HepG2 (cell line): ENCODE results near the gene SNAP23. TPM values are rescaled to one million over a fixed set of nuclear protein-coding genes. Genes with fewer than 3 reads are reported as not detected.

Experiments
- ASH2L ChIP-seq: fragments of 300-600, 200-600 bp; sonication (generic); IDR thresholded peaks from 2 replicates; pipeline ENCODE4 v1.7.0; 2017; ENCODE audit warnings: low read depth, mild to moderate bottlenecking, moderate library complexity, mixed read lengths, low read length; ENCODE audit not compliant: insufficient read length
- BCL6 ChIP-seq: IDR thresholded peaks from 2 replicates; pipeline ENCODE4 v1.6.1; 2016; ENCODE audit warnings: missing genetic modification reagents, missing compliant biosample characterization
- CHD4 ChIP-seq: fragments of 200-600 bp; sonication (generic); IDR thresholded peaks from 2 replicates; pipeline ENCODE4 v1.7.0; 2017; ENCODE audit warnings: mild to moderate bottlenecking, low read length, borderline replicate concordance
- E2F2 ChIP-seq: sonication (generic); formaldehyde crosslinking; IDR thresholded peaks from 2 replicates; pipeline ENCODE4 v1.4.0; 2020; ENCODE audit warnings: missing genetic modification reagents, borderline replicate concordance
- EED ChIP-seq: sonication (generic); formaldehyde crosslinking; IDR thresholded peaks from 2 replicates; pipeline ENCODE4 v1.5.0; 2020; ENCODE audit warnings: mild to moderate bottlenecking, missing genetic modification reagents
- HMGA1 ChIP-seq: sonication (generic); formaldehyde crosslinking; conservative IDR thresholded peaks from 2 replicates; pipeline ENCODE4 v1.4.0; 2020; ENCODE audit warnings: missing genetic modification reagents
- HNRNPH1 ChIP-seq: fragments of 200-400 bp; formaldehyde crosslinking; optimal IDR thresholded peaks from 2 replicates; pipeline ENCODE3; 2017; ENCODE audit warnings: mild to moderate bottlenecking, low read depth, low read length
- JUND ChIP-seq: sonication (generic); formaldehyde crosslinking; IDR thresholded peaks from 2 replicates; pipeline ENCODE4 v1.8.0; 2022; ENCODE audit warnings: mild to moderate bottlenecking, missing genetic modification reagents
- KLF15 ChIP-seq: sonication (generic); formaldehyde crosslinking; IDR thresholded peaks from 2 replicates; pipeline ENCODE4 v1.8.1; 2023; ENCODE audit warnings: borderline replicate concordance, mild to moderate bottlenecking, inconsistent platforms, missing genetic modification reagents, mixed read lengths
- MBD4 ChIP-seq: IDR thresholded peaks from 2 replicates; pipeline ENCODE4 v1.6.1; 2012; ENCODE audit warnings: low read length, inconsistent platforms, borderline replicate concordance
- RXRB ChIP-seq: IDR thresholded peaks from 2 replicates; pipeline ENCODE4 v1.6.1; 2016; ENCODE audit warnings: borderline replicate concordance, missing genetic modification reagents, missing compliant biosample characterization
- SAP130 ChIP-seq: IDR thresholded peaks from 2 replicates; pipeline ENCODE4 v1.6.1; 2016; ENCODE audit warnings: low read depth
- SNAPC4 ChIP-seq: sonication (generic); formaldehyde crosslinking; IDR thresholded peaks from 2 replicates; pipeline ENCODE4 v1.4.0; 2020; ENCODE audit warnings: mild to moderate bottlenecking, missing genetic modification reagents
- SP140L ChIP-seq: sonication (generic); formaldehyde crosslinking; IDR thresholded peaks from 2 replicates; pipeline ENCODE4 v1.4.0; 2020; ENCODE audit warnings: missing genetic modification reagents, borderline replicate concordance
- TOPORS ChIP-seq: sonication (generic); formaldehyde crosslinking; IDR thresholded peaks from 2 replicates; pipeline ENCODE4 v1.8.0; 2023; ENCODE audit warnings: mild to moderate bottlenecking, missing genetic modification reagents
- ZBTB3 ChIP-seq: sonication (generic); formaldehyde crosslinking; IDR thresholded peaks from 2 replicates; pipeline ENCODE4 v1.4.0; 2020; ENCODE audit warnings: low read depth, mild to moderate bottlenecking, moderate library complexity, missing genetic modification reagents, borderline replicate concordance
- ZNF121 ChIP-seq: sonication (generic); formaldehyde crosslinking; IDR thresholded peaks from 2 replicates; pipeline ENCODE4 v1.5.0; 2020; ENCODE audit warnings: mild to moderate bottlenecking, missing genetic modification reagents
- ZNF224 ChIP-seq: sonication (generic); formaldehyde crosslinking; IDR thresholded peaks from 2 replicates; pipeline ENCODE4 v1.5.0; 2020; ENCODE audit warnings: mild to moderate bottlenecking, missing genetic modification reagents
- ZNF317 ChIP-seq: sonication (generic); formaldehyde crosslinking; IDR thresholded peaks from 2 replicates; pipeline ENCODE4 v1.5.0; 2020; ENCODE audit warnings: mild to moderate bottlenecking, missing genetic modification reagents
- ZNF414 ChIP-seq: sonication (generic); formaldehyde crosslinking; IDR thresholded peaks from 2 replicates; pipeline ENCODE4 v1.5.0; 2020; ENCODE audit warnings: missing genetic modification reagents
- ZNF572 ChIP-seq: sonication (generic); formaldehyde crosslinking; IDR thresholded peaks from 2 replicates; pipeline ENCODE4 v1.5.1; 2020; ENCODE audit warnings: mild to moderate bottlenecking, missing genetic modification reagents
- ZNF740 ChIP-seq: sonication (generic); formaldehyde crosslinking; IDR thresholded peaks from 2 replicates; pipeline ENCODE4 v1.4.0; 2020; ENCODE audit warnings: missing genetic modification reagents
- ZNF839 ChIP-seq: sonication (generic); formaldehyde crosslinking; IDR thresholded peaks from 2 replicates; pipeline ENCODE4 v1.4.0; 2020; ENCODE audit warnings: missing genetic modification reagents, mild to moderate bottlenecking, borderline replicate concordance
- polyA plus RNA-seq, 8 experiments: library from polyadenylated mRNA; depleted of rRNA in 3 of 8; stranded (reverse) in 7 of 8; unstranded in 1 of 8; fragments of >200 nt; fragmentation: Illumina TruSeq in 4 of 8; extraction: Trizol in 4 of 8; gene quantifications; 2 replicates each; pipeline versions ENCODE4 v1.2.1 to v1.2.3, GENCODE V29; 2011 to 2016; ENCODE audit warnings: low read depth in 4 of 8, missing spikeins in 1 of 8, mixed read lengths in 1 of 8; ENCODE audit not compliant: insufficient read depth in 1 of 8
- total RNA-seq, 5 experiments: library from RNA; depleted of rRNA; stranded (reverse); fragments of >200 nt; fragmentation: Illumina TruSeq; extraction: Trizol; gene quantifications; 2 replicates each; pipeline ENCODE4 v1.2.3, GENCODE V29; 2016; ENCODE audit warnings: low read depth in 1 of 5

SNAP23 gene
- total and polyA plus RNA-seq, 2 of the 13 experiments (the other 11 are each of a cell fraction or from before 2014, with no cell fraction given), result 37.0 to 101 TPM

- TF ChIP-seq SNAPC4 (peak; percentile 45; the same call in 1 of the 2 replicates), HMGA1 (CRISPR knock-in tag) (no peak), CHD4 (no peak), EED (CRISPR knock-in tag) (0 out of 2 replicates have a peak, but pooled peaks have one; percentile 29), SAP130 (peak; percentile 94), ZNF839 (CRISPR knock-in tag) (no peak), KLF15 (no peak; the same call in 1 of the 2 replicates), E2F2 (CRISPR knock-in tag) (no peak), BCL6 (CRISPR knock-in tag) (peak; percentile 52; the same call in 1 of the 2 replicates), ZNF121 (CRISPR knock-in tag) (no peak), HNRNPH1 (no peak), ZBTB3 (CRISPR knock-in tag) (no peak), ZNF572 (CRISPR knock-in tag) (0 out of 2 replicates have a peak, but pooled peaks have one; percentile 51), TOPORS (CRISPR knock-in tag) (no peak), ZNF317 (CRISPR knock-in tag) (peak; percentile 43; the same call in 1 of the 2 replicates), RXRB (CRISPR knock-in tag) (peak; percentile 56; the same call in 1 of the 2 replicates), ZNF414 (CRISPR knock-in tag) (peak; percentile 62; the same call in 1 of the 2 replicates), SP140L (CRISPR knock-in tag) (no peak), ASH2L (peak; percentile 89), ZNF224 (CRISPR knock-in tag) (no peak), ZNF740 (CRISPR knock-in tag) (peak; percentile 62; the same call in 1 of the 2 replicates), MBD4 (no peak), JUND (CRISPR knock-in tag) (no peak)
These were observed 4.5 kb upstream of the SNAP23 start, which contains the start of gene ZNF106 (continued) for GRCh38 chr15:42490671-42491538.
